ENCODE results near the gene RAF1.
"Not testable (repeated sequence)": the region's sequence is repeated elsewhere in the genome, so short reads cannot be mapped to it uniquely, and the experiment has no call there.

RAF1 gene

DNA sequence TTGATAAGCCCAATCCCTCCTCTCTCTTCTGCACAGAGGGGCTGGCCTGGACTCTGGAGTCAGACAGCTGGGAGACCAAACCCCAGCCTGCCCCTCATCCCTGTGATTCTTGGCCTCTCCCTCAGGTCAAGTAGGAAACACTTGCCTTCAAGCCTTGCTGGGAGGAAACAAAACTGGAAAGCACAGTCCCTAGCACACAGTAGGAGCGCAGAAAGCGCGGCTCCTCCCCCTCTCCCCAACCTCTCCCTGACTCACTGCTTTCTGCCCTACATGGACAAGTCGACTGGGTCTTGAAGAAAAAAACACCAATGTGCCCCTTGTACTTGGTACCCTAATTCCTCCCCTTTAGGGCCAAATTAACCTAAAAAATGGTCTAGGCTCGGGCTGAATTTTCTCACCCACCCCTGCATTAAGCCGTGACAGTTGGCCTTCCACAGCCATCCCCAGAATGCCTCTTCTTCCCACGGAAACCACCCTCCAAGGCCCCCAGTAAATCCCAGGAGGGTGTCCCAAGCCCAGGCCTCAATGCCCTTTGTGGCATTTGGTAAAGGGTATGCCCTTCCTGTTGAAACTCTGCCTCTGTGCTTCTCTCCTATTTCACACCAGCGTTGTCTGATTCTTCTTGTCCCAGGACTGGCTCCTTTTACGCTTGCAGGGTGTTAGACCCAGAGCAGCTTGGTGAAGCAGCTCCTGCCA is 11.3 kb upstream of the RAF1 start:
- no peak for DNase-seq

DNA sequence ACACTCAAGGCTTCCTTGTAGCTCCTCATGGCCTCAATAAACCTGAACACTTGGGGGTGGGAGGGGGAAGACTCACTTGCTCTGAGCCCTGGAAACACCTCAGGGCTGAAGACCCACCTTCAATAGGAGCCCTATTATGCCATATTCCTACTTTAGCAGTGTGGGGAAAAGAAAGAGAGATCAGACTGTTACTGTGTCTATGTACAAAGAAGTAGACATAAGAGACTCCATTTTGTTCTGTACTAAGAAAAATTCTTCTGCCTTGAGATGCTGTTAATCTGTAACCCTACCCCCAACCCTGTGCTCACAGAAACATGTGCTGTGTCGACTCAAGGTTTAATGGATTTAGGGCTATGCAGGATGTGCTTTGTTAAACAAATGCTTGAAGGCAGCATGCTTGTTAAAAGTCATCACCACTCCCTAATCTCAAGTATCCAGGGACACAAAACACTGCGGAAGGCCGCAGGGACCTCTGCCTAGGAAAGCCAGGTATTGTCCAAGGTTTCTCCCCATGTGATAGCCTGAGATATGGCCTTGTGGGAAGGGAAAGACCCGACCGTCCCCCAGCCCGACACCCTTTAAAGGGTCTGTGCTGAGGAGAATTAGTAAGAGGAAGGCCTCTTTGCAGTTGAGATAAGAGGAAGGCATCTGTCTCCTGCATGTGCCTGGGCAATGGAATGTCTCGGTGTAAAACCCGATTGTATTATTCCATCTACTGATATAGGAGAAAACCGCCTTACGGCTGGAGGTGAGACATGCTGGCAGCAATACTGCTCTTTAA is 10.2 kb upstream of the RAF1 start:
- DNase-seq: not testable (repeated sequence)

DNA sequence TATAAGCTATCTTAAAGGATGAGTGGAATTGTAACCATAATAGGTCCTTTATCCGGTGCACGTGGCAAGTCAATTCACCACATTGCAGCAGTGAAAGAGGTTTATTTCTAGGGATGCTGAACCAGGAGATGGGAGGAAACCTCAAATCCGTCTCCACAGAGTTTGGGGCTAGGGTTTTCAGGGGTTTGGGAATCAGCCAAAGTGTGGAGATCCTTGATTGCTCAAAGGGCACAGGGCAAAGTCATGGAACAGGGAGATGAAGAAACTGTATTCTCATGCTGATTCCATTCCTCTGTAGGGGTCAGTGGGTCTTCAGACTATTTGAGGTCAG is 7.2 kb upstream of the RAF1 start:
- no peak for DNase-seq

DNA sequence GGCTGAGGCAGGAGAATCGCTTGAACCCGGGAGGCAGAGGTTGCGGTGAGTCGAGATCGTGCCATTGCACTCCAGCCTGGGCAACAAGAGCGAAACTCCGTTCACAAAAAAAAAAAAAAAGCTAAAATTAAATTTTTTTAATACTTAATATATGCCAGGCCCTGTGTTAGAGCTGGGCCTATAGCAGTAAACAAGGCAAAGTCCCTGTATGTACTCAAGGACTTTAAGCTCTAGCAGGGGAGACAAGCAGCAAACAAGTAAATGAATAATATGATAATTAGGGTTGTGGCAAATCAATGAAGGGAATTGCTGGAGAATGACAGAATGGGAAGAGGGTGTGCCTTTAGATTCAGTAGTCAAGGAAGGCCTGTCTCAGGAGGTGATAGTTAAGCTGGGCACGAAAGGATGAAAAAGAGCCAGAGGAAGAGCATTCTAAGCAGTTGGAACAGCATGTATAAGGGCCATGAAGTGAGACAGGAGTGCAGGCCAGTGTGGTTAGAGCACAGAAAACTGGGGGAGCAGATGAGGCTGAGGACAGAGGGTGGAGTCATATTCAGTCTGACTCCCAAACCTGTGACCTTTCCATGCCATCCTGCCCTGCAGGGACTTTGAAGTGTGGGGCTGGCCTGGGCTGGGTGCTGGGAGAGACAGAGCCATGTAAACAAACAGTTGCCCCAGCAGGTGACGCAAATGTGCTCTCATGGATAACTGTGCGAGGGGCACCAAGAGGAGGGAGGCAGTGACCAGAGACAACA is 6.6 kb upstream of the RAF1 start:
- DNase-seq: no peak

DNA sequence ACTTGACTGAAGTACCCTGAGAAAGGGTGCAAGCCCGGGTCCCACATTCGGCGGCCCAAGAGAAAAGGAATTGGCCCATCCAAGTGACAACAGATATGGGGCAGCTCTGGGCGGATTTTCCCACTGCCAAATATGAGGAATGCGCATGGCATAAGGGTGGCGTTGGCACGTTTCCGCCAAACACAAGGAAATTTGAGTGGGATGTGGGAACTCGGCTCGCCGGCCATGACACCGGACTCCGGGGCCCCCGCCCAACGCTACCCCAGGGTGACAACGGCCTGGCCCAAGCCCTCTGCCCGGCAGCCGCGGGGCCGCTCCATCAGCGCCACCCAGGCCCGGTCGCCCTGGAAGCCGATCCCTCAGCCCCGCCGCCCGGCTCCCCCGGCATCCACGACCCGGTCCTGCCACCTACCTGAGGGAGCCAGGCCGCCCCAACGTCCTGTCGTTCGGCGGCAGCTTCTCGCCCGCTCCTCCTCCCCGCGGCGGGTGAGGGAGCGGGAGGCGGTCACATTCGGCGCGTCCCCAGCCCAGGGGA is 449 bp downstream of the RAF1 start:
- peak in 1 of 2 experiments; percentile 36 for DNase-seq

DNA sequence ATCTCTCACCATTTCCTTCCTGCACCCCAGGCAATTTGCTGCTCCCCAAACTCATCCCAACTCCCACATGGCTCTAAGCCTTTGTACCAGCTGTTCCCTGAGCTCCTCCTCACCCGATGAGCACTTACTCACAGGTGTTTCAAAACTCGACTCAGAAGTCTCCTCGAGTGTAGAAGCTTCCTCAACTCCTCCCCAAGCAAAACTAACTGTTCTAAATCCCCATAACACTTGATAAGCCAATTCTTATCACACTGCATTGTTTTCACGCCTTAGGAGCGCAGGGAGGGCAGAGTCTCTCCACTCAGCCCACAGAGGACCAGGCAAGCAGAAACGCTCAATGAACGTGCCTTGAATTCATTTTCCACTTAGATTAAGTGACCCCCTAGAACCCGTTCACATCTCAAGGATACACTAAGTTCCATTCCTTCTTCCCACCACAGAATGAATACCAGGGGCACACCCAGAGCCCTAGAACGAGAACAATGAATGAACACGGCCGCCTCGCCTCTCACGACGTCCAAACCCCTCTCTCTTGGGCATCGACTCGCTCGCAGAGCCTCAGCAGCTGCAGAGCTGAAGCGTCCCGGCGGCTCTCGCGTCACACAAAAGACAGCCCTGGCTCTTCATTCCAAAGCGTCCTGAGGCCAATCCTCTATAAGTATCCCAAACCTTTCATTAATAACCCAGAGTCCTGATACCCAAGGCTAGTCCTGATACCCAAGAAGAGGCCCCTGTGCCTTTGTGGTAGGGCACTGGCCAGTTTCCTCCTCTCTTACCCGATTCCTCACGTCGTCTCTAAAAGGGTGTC is 1.1 kb downstream of the RAF1 start:
- DNase-seq: peak; percentile 21 to 65

DNA sequence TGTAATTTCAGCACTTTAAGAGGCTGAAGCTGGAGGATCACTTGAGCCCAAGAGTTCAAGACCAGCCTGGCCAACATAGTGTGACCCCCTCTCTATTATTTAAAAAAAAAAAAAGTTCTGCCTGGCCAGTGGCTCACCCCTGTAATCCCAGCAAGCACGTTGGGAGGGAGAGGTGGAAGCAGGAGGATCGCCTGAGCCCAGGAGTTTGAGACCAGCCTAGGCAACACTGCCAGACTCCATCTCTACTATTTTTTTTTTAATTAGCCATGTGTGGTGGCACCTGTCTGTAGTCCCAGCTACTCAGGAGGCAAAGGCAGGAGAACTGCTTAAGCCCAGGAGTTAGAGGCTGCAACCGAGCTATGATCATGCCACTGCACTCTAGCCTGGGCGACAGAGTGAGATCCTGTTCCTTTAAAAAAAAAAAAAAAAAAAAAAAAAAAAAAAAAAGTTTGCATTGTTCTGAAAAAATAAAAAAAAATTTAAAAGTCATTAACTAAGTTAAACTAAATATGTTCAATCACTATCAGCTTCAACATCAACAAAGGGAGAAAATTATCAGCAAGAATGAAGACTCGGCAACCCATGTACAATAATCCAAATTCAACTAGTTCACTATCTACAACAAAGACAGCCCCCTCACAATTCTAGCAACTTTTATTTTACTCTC is 1.9 kb downstream of the RAF1 start:
- no peak for DNase-seq

DNA sequence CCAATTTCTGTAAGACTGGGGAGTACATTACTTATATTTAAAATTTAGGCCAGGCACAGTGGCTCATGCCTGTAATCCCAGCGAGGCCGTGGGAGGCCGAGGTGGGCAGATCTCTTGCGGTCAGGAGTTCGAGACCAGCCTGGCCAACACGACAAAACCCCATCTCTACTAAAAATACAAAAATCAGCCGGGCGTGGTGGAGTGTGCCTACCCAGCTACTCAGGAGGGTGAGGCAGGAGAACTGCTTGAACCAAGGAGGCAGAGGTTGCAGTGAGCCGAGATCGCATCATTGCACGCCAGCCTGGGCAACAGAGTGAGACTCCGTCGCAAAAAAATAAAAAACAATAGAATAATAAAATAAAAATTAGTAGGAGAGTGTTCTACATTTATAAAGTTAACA is 2.5 kb downstream of the RAF1 start:
- not testable (repeated sequence) for DNase-seq

DNA sequence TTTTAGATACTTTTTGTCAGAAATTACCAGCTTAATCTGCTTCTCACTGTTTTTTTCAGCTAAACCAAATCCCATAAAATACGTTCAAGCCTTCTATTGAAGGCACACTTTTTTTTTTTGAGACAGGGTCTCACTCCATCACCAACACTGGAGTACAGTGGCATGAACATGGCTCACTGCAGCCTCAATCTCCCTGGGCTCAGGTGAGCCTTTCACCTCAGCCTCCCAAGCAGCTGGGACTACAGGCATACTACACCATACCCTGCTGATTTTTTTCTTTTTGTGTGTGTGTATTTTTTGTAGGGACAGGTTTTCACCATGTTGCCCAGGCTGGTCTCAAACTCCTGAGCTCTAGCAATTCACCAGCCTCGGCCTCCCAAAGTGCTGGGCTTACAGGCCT is 3.7 kb downstream of the RAF1 start:
- DNase-seq: no peak

DNA sequence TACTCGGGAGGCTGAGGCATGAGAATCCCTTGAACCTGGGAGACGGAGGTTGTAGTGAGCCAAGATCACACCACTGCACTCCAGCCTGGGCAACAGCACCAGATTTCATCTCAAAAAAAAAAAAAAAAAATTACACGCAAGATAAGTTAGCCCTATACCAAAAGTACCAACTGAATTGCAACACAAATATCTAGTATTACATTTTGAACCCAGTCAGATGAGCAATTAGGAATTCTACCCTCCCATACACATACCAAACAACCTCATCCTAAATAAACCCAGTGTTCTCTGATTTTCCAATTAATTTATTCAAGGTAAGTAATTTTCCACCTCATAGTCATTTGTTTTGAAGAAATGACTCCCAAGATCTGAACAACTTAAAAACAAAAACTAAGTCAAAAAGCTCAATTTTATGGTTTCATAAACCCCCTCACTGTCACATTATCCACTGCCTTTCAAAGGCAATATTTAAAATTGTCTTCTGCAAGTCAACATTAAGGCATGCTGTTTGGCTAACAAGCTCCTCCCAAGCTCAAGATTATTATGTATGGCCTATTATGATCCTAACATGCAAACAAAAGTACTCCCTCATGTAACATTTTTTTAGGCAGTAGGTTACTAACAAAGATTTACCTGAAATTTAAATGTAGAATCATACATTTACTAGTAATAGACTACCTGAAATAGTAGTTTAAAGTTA is 4.5 kb downstream of the RAF1 start:
- no peak for DNase-seq

DNA sequence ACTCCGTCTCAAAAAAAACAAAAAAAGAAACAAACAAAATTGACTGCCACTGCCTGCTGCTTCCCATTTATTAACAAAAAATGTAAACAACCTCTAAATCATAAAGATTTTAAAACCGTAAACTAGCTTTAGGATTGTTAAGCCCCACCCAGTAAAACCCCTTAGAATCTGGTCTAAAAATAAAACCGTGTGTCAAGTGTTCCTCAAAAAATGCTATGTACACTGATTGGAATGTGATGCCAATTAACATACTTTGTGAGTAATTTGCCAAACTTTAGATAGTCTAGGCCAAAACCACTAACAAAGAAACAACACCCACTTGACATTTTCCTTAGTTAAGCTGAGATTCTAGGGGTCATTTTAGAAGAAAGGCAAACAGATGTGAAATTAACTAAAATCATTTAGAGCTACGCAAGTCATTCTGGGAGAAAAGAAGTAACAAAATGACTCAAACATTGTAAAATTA is 5.3 kb downstream of the RAF1 start:
- no peak for DNase-seq

DNA sequence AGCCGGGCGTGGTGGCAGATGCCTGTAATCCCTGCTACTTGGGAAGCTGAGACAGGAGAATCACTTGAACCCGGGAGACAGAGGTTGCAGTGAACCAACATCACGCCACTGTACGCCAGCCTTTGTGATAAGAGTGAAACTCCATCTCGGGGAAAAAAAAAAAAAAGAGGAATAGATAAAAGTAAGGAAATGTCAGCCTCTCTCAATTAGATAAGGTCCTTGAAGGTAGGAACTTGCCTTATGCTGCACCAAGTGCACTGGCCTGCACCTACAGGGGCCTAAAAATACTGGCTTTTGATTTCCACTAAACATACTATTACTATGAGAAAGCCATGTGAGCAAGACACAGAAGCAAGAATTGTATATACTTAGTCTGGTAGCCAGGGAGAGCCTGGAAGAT is 7.1 kb downstream of the RAF1 start:
- DNase-seq: no peak

DNA sequence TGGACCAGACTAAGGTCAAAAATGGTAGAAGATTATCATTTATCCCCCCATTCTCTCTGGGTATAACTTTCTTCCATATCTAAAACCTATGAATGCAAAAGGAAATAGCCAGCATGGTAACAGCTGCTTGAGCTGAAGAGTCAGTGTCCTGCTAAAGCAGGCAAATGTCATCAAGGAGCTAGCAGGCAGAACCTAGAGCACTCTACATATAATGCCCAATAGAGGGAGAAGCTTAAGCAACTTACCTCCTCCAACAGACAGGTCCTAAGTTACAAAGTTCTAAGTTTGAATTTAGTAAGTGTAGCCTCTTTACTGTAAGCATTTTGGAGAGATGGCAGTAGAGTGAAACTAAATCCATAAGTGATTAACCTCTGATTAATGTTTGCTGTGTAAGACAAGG is 7.7 kb downstream of the RAF1 start:
- peak in 1 of 2 experiments; percentile 47 for DNase-seq

DNA sequence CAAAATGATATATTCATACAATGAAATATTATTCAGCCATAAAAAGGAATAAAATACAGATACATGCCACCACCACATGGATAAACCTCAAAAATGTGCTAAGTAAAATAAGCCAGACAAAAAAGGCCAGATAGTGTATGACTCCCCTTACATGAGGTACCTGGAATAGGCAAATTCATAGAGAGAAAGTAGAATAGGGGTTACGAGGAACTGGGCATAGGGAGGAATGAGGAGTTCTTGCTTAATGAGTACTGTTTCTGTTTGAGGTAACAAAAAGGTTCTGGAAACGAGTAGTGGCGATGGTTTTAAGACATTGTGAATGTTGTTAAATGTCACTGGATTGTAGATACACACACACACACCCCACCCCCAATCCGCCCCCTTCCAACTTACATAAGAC is 8.2 kb downstream of the RAF1 start:
- DNase-seq: no peak

DNA sequence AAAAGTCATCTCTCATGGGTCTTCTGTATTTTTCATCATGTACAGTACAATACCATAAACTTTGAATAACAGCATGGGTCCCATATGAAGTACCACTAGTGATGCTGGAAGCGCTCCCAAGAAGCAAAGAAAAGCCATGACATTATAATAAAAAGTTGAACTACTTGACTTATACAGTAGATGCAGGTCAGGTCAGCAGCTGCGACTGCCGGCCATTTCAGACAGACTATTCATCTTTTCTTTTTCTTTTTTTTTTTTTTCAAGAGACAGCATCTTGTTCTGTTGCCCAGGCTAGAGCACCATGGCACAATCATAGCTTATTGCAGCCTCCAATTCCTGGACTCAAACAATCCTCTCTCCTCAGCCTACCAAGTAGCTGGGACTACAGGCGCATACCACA is 10.2 kb downstream of the RAF1 start:
- no peak for DNase-seq

DNA sequence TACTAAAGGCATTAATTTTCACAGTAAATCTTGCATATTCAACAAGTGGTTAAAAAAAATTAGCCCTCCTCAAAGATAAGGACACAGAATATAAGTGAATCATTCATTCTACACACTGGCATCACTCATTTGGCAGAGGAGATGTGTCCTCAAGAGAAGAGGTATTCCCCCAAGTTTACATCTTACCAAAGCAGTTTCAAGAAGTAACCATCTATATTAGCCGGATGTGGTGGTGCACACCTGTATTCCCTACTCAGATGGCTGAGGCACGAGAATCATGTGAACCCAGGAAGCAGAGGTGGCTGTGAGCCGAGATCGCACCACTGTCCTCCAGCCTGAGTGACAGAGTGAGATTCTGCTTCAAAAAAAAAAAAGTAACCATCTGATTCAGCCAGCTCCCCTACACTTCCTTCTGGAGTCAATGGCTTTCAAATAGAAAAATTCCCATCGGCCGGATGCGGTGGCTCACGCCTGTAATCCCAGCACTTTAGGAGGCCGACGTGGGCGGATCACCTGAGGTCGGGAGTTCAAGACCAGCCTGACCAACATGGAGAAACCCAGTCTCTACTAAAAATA is 15.4 kb downstream of the RAF1 start:
- no peak for DNase-seq

DNA sequence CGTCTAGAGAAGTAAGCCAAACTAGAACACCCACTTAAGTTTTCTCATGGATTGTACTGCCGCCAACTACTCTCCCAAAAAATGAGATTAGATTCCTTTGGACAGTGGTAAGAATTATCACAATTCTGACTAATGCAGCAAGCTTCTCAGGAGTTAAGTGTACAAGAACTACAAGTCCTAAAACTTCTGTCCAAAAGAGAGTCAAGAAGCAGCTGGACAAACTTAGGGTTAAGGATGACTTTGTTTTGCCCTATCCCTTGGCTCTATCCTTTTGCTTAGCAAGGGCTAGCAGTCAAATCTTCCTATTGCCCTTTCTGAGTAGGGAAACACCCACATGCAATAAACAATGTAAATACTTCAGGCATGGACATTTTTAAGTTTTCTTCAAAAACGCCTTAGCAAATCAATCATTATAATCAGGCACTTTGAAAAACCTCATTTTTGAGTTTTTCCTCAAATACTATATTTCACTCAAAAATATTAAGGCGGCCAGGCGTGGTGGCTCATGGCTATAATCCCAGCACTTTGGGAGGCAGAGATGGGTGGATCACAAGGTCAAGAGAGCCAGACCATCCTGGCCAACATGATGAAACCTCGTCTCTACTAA is 19.5 kb downstream of the RAF1 start:
- DNase-seq: no peak

DNA sequence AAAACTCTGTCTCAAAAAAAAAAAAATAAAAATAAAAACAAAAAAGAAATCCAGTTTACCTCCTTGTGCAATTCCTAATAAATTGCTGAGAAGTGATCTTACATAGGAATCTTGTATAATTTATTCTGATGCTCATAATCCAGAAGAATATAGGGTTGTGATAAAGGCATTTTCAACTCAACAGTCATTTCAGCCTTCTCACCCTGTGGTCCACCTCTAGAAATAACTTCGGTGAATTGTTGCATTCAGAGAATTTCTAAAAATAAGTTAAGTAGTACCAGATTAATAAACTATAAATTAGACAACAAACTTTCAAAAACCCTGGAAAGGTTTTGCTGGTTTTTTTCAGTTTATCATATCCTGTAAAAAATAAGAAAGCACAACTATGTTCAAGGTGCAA is 20.2 kb downstream of the RAF1 start:
- DNase-seq: no peak

DNA sequence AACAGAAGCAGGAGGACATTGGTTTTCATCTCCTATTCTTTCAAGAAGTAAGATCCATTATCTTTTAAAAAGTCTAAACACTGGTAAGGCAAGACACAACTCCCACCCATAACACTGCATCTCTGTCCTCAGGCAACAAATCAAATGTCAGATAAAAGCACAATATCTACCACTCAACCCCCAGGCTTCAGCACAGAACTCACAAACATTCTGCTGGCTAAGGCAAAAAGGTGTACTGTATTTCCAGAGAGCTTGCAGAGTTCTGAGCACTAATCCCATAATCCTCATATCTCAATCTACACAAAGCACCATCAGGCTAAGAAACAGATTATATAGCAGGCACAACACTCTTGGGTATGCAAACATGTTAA is 20.9 kb downstream of the RAF1 start:
- DNase-seq: peak in 1 of 2 experiments; percentile 55

DNA sequence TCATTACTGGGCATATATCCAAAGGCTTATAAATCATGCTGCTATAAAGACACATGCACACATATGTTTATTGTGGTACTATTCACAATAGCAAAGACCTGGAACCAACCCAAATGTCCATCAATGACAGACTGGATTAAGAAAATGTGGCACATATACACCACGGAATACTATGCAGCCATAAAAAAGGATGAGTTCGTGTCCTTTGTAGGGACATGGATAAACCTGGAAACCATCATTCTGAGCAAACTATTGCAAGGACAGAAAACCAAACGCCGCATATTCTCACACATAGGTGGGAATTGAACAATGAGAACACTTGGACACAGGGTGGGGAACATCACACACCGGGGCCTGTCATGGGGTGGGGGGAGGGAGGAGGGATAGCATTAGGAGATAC is 23.1 kb downstream of the RAF1 start:
- not testable (repeated sequence) for DNase-seq

DNA sequence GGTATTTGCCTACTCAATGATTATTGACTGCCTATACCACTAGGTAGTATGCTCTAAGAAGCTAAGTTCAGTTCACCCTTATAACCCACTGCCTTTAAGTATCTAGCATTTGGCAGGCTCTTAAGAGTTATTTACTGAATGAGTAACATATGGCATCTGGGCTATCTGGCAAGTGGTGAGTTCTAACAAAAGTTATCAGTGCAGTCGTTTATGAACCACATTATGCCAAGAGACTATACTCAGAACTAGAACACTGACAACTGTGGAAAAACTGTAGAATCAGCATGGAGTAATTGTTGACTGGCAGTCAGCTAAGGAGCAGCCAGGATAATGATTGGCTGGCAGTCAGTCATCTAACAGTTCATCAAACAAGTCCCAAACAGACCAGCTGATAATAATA is 25.8 kb downstream of the RAF1 start:
- DNase-seq: peak; percentile 67 to 87
